ENCODE measurements around the gene NXN.
A peak's percentile ranks its signal among the peaks of the same experiment; 100 is the strongest.
"Not testable (repeated sequence)": the region's sequence is repeated elsewhere in the genome, so short reads cannot be mapped to it uniquely, and the experiment has no call there.

The NXN gene

GRCh38 chr17:789931-790873, 189.4 kb downstream of the NXN start:
- H3K9me3 Mint-ChIP-seq (ENCODE audit: low read depth); H3K4me3 Mint-ChIP-seq; H3K36me3 Mint-ChIP-seq; H3K27me3 Mint-ChIP-seq; H3K27ac Mint-ChIP-seq: not testable (repeated sequence)
- peaks cover 10% of the 10 kb centered on the region for H3K4me1 Mint-ChIP-seq (ENCODE audit: low read depth)

GRCh38 chr17:789160-789840, 190.3 kb downstream of the NXN start:
- peaks cover 11% of the 10 kb centered on the region for H3K4me1 Mint-ChIP-seq (ENCODE audit: low read depth)
- H3K4me3 Mint-ChIP-seq: no peak overlapping the region
- no peak overlapping the region for H3K27ac Mint-ChIP-seq

GRCh38 chr17:788551-788950, 191.0 kb downstream of the NXN start:
- H3K4me1 Mint-ChIP-seq (ENCODE audit: low read depth): peaks cover 16% of the 10 kb centered on the region
- no peak overlapping the region for H3K4me3 Mint-ChIP-seq
- H3K27ac Mint-ChIP-seq: no peak overlapping the region
- H3K27me3 Mint-ChIP-seq: no peaks in the 10 kb centered on the region
- H3K9me3 Mint-ChIP-seq (ENCODE audit: low read depth): no peaks in the 10 kb centered on the region
- peaks cover 7% of the 10 kb centered on the region for H3K36me3 Mint-ChIP-seq

More at GRCh38 chr17:789160-789840, 190.3 kb downstream of the NXN start:
- H3K27me3 Mint-ChIP-seq: no peaks in the 10 kb centered on the region
- H3K36me3 Mint-ChIP-seq: peaks cover 5% of the 10 kb centered on the region
- H3K9me3 Mint-ChIP-seq (ENCODE audit: low read depth): no peaks in the 10 kb centered on the region

GRCh38 chr17:787641-788221, 191.8 kb downstream of the NXN start:
- Mint-ChIP-seq H3K36me3 (peaks cover 7% of the 10 kb centered on the region), H3K9me3 (ENCODE audit: low read depth) (no peaks in the 10 kb centered on the region), H3K4me3 (no peak overlapping the region), H3K4me1 (ENCODE audit: low read depth) (peaks cover 24% of the 10 kb centered on the region), H3K27me3 (no peaks in the 10 kb centered on the region), H3K27ac (no peak overlapping the region)

- not testable (repeated sequence) for H3K27ac Mint-ChIP-seq; H3K9me3 Mint-ChIP-seq (ENCODE audit: low read depth); H3K4me3 Mint-ChIP-seq; H3K36me3 Mint-ChIP-seq; H3K27me3 Mint-ChIP-seq
- H3K4me1 Mint-ChIP-seq (ENCODE audit: low read depth): peaks cover 31% of the 10 kb centered on the region
Measured at GRCh38 chr17:785901-786300, 193.7 kb downstream of the NXN start.

DNA sequence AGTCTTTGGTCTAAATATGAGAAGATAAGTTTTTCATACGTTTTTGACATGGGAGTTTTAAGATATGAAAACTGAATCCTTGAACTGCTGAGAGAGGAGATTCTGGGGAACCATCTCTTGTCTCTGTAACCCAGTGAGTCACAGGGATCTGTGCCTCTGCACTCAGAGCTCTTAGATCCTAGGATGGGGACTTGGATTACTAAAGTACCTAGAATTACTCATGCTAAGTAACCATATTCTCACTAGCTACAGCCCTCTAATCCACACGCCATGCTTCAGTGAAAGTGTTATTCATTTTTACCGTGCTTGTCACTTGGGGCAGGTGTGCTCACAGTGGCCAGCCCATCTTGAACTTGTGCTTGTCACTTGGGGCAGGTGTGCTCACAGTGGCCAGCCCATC, 195.4 kb downstream of the NXN start:
- Mint-ChIP-seq H3K36me3 (peaks cover 2% of the 10 kb centered on the region), H3K27me3 (no peaks in the 10 kb centered on the region), H3K9me3 (ENCODE audit: low read depth) (no peaks in the 10 kb centered on the region), H3K4me3 (peak overlapping the region; percentile 97), H3K27ac (no peak overlapping the region), H3K4me1 (ENCODE audit: low read depth) (peaks cover 35% of the 10 kb centered on the region)

DNA sequence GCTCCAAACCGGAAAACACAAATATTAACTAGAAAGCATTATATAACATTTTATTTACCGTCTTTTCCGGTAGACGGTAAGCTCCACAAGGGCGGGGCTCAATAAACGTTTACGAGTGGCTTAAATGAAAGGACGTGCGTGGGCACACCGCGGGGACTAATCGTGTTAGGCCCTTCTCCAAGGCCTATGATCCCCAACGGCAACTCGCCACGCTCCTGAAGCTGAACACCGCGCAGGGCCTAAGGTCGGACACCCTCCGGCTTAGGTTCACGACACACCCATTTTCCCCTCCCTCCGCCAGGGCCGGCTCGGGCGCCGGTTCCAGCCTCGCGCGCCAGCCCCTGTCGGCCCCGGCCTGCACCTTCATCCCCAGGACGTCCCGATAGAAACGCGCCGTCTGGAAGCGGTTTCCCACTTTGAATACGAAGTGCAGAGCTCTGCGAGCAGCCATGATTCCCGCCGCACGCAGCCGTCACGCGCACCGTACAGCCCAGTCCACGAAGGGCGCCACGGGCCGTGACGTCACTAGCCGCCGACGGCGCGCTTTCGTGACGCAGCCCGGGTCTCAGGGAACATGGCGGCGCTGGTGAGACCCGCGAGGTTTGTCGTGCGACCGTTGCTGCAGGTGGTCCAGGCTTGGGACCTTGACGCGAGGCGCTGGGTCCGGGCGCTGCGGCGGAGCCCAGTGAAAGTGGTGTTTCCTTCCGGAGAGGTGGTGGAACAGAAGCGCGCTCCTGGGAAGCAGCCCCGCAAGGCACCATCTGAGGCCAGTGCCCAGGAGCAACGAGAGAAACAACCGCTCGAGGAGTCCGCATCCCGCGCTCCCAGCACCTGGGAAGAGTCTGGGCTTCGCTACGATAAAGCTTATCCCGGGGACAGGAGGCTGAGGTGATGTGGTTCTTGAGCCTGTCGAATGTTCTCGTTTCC, 197.5 kb downstream of the NXN start, which contains the start of the genes GLOD4 and MRM3:
Gene GLOD4, minus strand, starts transcription at position 476 of the 927 bp plus-strand sequence. Its CDS starts 25 bp downstream, at position 451.
Gene MRM3, plus strand, starts transcription at position 549 of the 927 bp plus-strand sequence. Its CDS starts 26 bp downstream, at position 575.
- H3K4me1 Mint-ChIP-seq (ENCODE audit: low read depth): peaks cover 35% of the 10 kb centered on the region
- H3K27me3 Mint-ChIP-seq: no peaks in the 10 kb centered on the region
- H3K27ac Mint-ChIP-seq: peak within 1 kb of the TSS; percentile 96
- peaks cover 2% of the 10 kb centered on the region for H3K36me3 Mint-ChIP-seq
- peak within 1 kb of the TSS; percentile 97 for H3K4me3 Mint-ChIP-seq
- no peaks in the 10 kb centered on the region for H3K9me3 Mint-ChIP-seq (ENCODE audit: low read depth)

- no peak overlapping the region for H3K27ac Mint-ChIP-seq
- H3K4me3 Mint-ChIP-seq: no peak overlapping the region
- H3K9me3 Mint-ChIP-seq (ENCODE audit: low read depth): no peaks in the 10 kb centered on the region
- peaks cover 5% of the 10 kb centered on the region for H3K36me3 Mint-ChIP-seq
- H3K4me1 Mint-ChIP-seq (ENCODE audit: low read depth): peaks cover 21% of the 10 kb centered on the region
- H3K27me3 Mint-ChIP-seq: no peaks in the 10 kb centered on the region
Measured at GRCh38 chr17:778096-778495, 201.5 kb downstream of the NXN start.

GRCh38 chr17:774313-774584, 205.3 kb downstream of the NXN start:
- peaks cover 9% of the 10 kb centered on the region for H3K4me1 Mint-ChIP-seq (ENCODE audit: low read depth)
- no peaks in the 10 kb centered on the region for H3K27me3 Mint-ChIP-seq
- H3K9me3 Mint-ChIP-seq (ENCODE audit: low read depth): no peaks in the 10 kb centered on the region
- peaks cover 7% of the 10 kb centered on the region for H3K36me3 Mint-ChIP-seq
- H3K4me3 Mint-ChIP-seq: no peak overlapping the region
- no peak overlapping the region for H3K27ac Mint-ChIP-seq

- no peak overlapping the region for H3K4me3 Mint-ChIP-seq
- peaks cover 7% of the 10 kb centered on the region for H3K36me3 Mint-ChIP-seq
- no peaks in the 10 kb centered on the region for H3K27me3 Mint-ChIP-seq
- H3K9me3 Mint-ChIP-seq (ENCODE audit: low read depth): no peaks in the 10 kb centered on the region
- peaks cover 9% of the 10 kb centered on the region for H3K4me1 Mint-ChIP-seq (ENCODE audit: low read depth)
- no peak overlapping the region for H3K27ac Mint-ChIP-seq
Measured at GRCh38 chr17:773467-774312, 205.9 kb downstream of the NXN start.

GRCh38 chr17:773016-773415, 206.6 kb downstream of the NXN start:
- H3K27ac Mint-ChIP-seq: no peak overlapping the region
- peaks cover 7% of the 10 kb centered on the region for H3K36me3 Mint-ChIP-seq
- peaks cover 9% of the 10 kb centered on the region for H3K4me1 Mint-ChIP-seq (ENCODE audit: low read depth)
- H3K27me3 Mint-ChIP-seq: no peaks in the 10 kb centered on the region
- no peak overlapping the region for H3K4me3 Mint-ChIP-seq
- no peaks in the 10 kb centered on the region for H3K9me3 Mint-ChIP-seq (ENCODE audit: low read depth)

DNA sequence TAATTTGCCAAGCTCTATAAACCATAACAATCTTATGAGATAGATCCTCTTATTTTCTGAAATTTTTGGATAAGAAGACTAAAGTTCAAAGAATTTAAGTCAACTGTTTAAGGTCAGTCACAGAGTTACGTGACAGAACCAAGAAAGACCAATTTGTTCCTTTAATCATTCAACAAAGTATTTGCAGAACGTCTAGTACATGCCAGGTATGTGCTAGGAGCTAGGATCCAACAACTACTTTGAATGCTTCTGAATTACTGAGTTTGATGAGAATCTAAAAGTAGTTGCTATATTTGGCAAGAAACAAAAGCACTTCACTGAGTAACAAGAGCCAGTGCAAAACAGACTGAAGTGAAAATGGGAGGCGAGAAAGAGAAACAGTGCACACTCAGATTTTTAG, 212.5 kb downstream of the NXN start:
- peaks cover 1% of the 10 kb centered on the region for H3K4me1 Mint-ChIP-seq (ENCODE audit: low read depth)
- H3K36me3 Mint-ChIP-seq: peaks cover 7% of the 10 kb centered on the region
- H3K27me3 Mint-ChIP-seq: no peaks in the 10 kb centered on the region
- peak overlapping the region; percentile 35 for H3K27ac Mint-ChIP-seq
- H3K9me3 Mint-ChIP-seq (ENCODE audit: low read depth): no peaks in the 10 kb centered on the region
- H3K4me3 Mint-ChIP-seq: no peak overlapping the region

- Mint-ChIP-seq H3K4me3 (no peak overlapping the region), H3K27me3 (no peaks in the 10 kb centered on the region), H3K27ac (no peak overlapping the region), H3K36me3 (peaks cover 2% of the 10 kb centered on the region), H3K4me1 (ENCODE audit: low read depth) (no peaks in the 10 kb centered on the region), H3K9me3 (ENCODE audit: low read depth) (no peaks in the 10 kb centered on the region)
Measured at GRCh38 chr17:760371-760770, 219.2 kb downstream of the NXN start.

GRCh38 chr17:759964-760363, 219.6 kb downstream of the NXN start:
- Mint-ChIP-seq H3K36me3 (no peaks in the 10 kb centered on the region), H3K27me3 (no peaks in the 10 kb centered on the region), H3K4me3 (no peak overlapping the region), H3K9me3 (ENCODE audit: low read depth) (no peaks in the 10 kb centered on the region), H3K27ac (no peak overlapping the region), H3K4me1 (ENCODE audit: low read depth) (no peaks in the 10 kb centered on the region)
